Inferior parietal cortex (tissue), 1 donor: Measurements from ENCODE around the gene C13orf46.
"Not testable (repeated sequence)": the region's sequence is repeated elsewhere in the genome, so short reads cannot be mapped to it uniquely, and the experiment has no call there.

Experiments used
- DNase-seq: peaks from one replicate; pipeline ENCODE4 v3.0.0-alpha.2; 2016; ENCODE audit errors: extremely low spot score

C13orf46 gene

GRCh38 chr13:113923376-113924063 lies 50.4 kb downstream of the C13orf46 start:
- no peak for DNase-seq

GRCh38 chr13:113922412-113923118 lies 51.3 kb downstream of the C13orf46 start:
- DNase-seq = no peak

- DNase-seq = no peak
These were observed 52.1 kb downstream of the C13orf46 start for GRCh38 chr13:113921763-113922162.

- no peak for DNase-seq
These were observed 53.1 kb downstream of the C13orf46 start for GRCh38 chr13:113920606-113921286.

- DNase-seq = no peak
These were observed 53.9 kb downstream of the C13orf46 start for GRCh38 chr13:113919761-113920559.

- DNase-seq = no peak
These were observed 54.7 kb downstream of the C13orf46 start for GRCh38 chr13:113918981-113919701.

- DNase-seq = no peak
These were observed 55.3 kb downstream of the C13orf46 start for GRCh38 chr13:113918580-113918979.

GRCh38 chr13:113917594-113918371 lies 56.1 kb downstream of the C13orf46 start:
- no peak for DNase-seq

GRCh38 chr13:113917096-113917495 lies 56.8 kb downstream of the C13orf46 start:
- DNase-seq = no peak

GRCh38 chr13:113916330-113916815 lies 57.5 kb downstream of the C13orf46 start:
- no peak for DNase-seq

GRCh38 chr13:113915786-113916329 lies 58.0 kb downstream of the C13orf46 start:
- DNase-seq = no peak

- DNase-seq = no peak
These were observed 58.7 kb downstream of the C13orf46 start for GRCh38 chr13:113915012-113915763.

- DNase-seq = no peak
These were observed 59.4 kb downstream of the C13orf46 start for GRCh38 chr13:113914333-113915011.

- DNase-seq = not testable (repeated sequence)
These were observed 60.0 kb downstream of the C13orf46 start for GRCh38 chr13:113913838-113914237.

GRCh38 chr13:113913408-113913807 lies 60.5 kb downstream of the C13orf46 start:
- not testable (repeated sequence) for DNase-seq

GRCh38 chr13:113912596-113912995 lies 61.3 kb downstream of the C13orf46 start:
- DNase-seq = no peak

GRCh38 chr13:113907635-113908617 lies 66.0 kb downstream of the C13orf46 start:
- DNase-seq = no peak
